H1 (cell line): ENCODE measurements around the gene APMAP. TPM values are rescaled to one million over a fixed set of nuclear protein-coding genes. Genes with fewer than 3 reads are reported as not detected.
A peak's percentile ranks its signal among the peaks of the same experiment; 100 is the strongest.

Experiments used
- CTCF ChIA-PET: fragments of 300-600 bp; sonication (Branson Sonifier 250); formaldehyde crosslinking; loops from one replicate; lab custom pipeline; 2021; ENCODE audit not compliant: partially characterized antibody; lab: Charles Lee
- POLR2A ChIA-PET: fragments of 300-600 bp; sonication (Branson Sonifier 250); formaldehyde crosslinking; loops from one replicate; lab custom pipeline; 2021; ENCODE audit warnings: inconsistent platforms; ENCODE audit not compliant: partially characterized antibody; lab: Charles Lee
- DNase-seq, 2 experiments: peaks; one replicate each; pipeline versions ENCODE4 v3.0.0 to v3.0.0-alpha.2; 2010 to 2022; ENCODE audit warnings: low spot score in 2 of 2, low read depth in 1 of 2, mixed read lengths in 1 of 2
- FAIRE-seq: peaks from 2 replicates; lab custom pipeline; 2011; peaks lifted over from hg19 to GRCh38; lab: Jason Lieb, UNC
- H2AFZ ChIP-seq: 2 replicates; pipeline ENCODE4 v1.8.1; 2012; ENCODE audit warnings: low read length, inconsistent platforms
- H2AK5ac ChIP-seq: 2 replicates; pipeline ENCODE4 v1.6.1; 2013; ENCODE audit warnings: low read depth, low read length
- H2BK120ac ChIP-seq: replicated peaks from 2 replicates; pipeline ENCODE3; 2013; ENCODE audit warnings: low read depth, low read length, inconsistent platforms
- H2BK12ac ChIP-seq: 2 replicates; pipeline ENCODE4 v1.6.1; 2013; ENCODE audit warnings: low read depth, low read length
- H2BK15ac ChIP-seq: 2 replicates; pipeline ENCODE4 v1.6.1; 2013; ENCODE audit warnings: low read length
- H2BK20ac ChIP-seq: 2 replicates; pipeline ENCODE4 v1.6.1; 2013; ENCODE audit warnings: low read length
- H2BK5ac ChIP-seq: 2 replicates; pipeline ENCODE4 v1.6.1; 2013; ENCODE audit warnings: low read depth, low read length
- H3K14ac ChIP-seq: 2 replicates; pipeline ENCODE4 v1.6.1; 2013; ENCODE audit warnings: inconsistent platforms; ENCODE audit not compliant: insufficient read length
- H3K18ac ChIP-seq: 2 replicates; pipeline ENCODE4 v1.6.1; 2013; ENCODE audit warnings: low read length; ENCODE audit errors: extremely low read depth
- H3K23ac ChIP-seq: 2 replicates; pipeline ENCODE4 v1.6.1; 2013; ENCODE audit warnings: inconsistent platforms; ENCODE audit not compliant: insufficient read length
- H3K23me2 ChIP-seq: 2 replicates; pipeline ENCODE4 v1.6.1; 2013; ENCODE audit warnings: low read depth, low read length
- H3K27ac ChIP-seq: 2 replicates; pipeline ENCODE4 v1.6.1; 2011; ENCODE audit warnings: low read depth, low read length, inconsistent platforms
- H3K27me3 ChIP-seq, 4 experiments: replicated peaks in 1 of 4; 1 replicate in 1 of 4; 2 replicates in 3 of 4; pipeline versions ENCODE4 v1.6.1 to v1.8.1; 2011 to 2013; ENCODE audit warnings: low read length in 3 of 4, mild to moderate bottlenecking in 3 of 4, inconsistent platforms in 2 of 4, mixed read lengths in 2 of 4, moderate library complexity in 1 of 4; ENCODE audit not compliant: control insufficient read depth in 3 of 4, insufficient read depth in 3 of 4; ENCODE audit errors: extremely low read depth in 1 of 4
- H3K36me3 ChIP-seq, 4 experiments: 2 replicates each; pipeline versions ENCODE4 v1.6.1 to v1.8.1; 2011 to 2013; ENCODE audit warnings: mild to moderate bottlenecking in 4 of 4, low read length in 3 of 4, moderate library complexity in 2 of 4, control low read depth in 1 of 4, inconsistent platforms in 1 of 4; ENCODE audit not compliant: insufficient read depth in 4 of 4, control insufficient read depth in 2 of 4
- H3K4ac ChIP-seq: replicated peaks from 2 replicates; pipeline ENCODE3; 2013; ENCODE audit warnings: low read length, low read depth, mixed read lengths, inconsistent platforms; ENCODE audit not compliant: insufficient read length
- H3K4me1 ChIP-seq, 4 experiments: replicated peaks in 1 of 4; 1 replicate in 1 of 4; 2 replicates in 3 of 4; pipeline versions ENCODE4 v1.6.1 to v1.8.1; 2011 to 2013; ENCODE audit warnings: low read length in 3 of 4, inconsistent platforms in 2 of 4, mixed read lengths in 1 of 4; ENCODE audit not compliant: insufficient read depth in 4 of 4, control insufficient read depth in 3 of 4
- H3K4me2 ChIP-seq, 2 experiments: 2 replicates each; pipeline versions ENCODE4 v1.6.1 to v1.8.1; 2011 to 2013; ENCODE audit warnings: low read depth in 2 of 2, low read length in 2 of 2, control low read depth in 1 of 2, inconsistent platforms in 1 of 2, mild to moderate bottlenecking in 1 of 2; ENCODE audit not compliant: insufficient read depth in 1 of 2
- H3K4me3 ChIP-seq, 4 experiments: fragments of 200-600, 300-600 bp in 1 of 4; sonication (generic), shearing (Covaris generic), sonication (Bioruptor Twin) in 1 of 4; 2 replicates each; pipeline versions ENCODE4 v1.5.1 to v1.8.1; 2011 to 2016; ENCODE audit warnings: low read length in 4 of 4, low read depth in 3 of 4, control low read depth in 2 of 4, inconsistent platforms in 2 of 4, mild to moderate bottlenecking in 2 of 4, mixed read lengths in 1 of 4, moderate library complexity in 1 of 4; ENCODE audit not compliant: insufficient read depth in 2 of 4; ENCODE audit errors: extremely low read depth in 1 of 4
- H3K56ac ChIP-seq: replicated peaks from 2 replicates; pipeline ENCODE3; 2013; ENCODE audit warnings: low read depth, mild to moderate bottlenecking, mixed read lengths, low read length, inconsistent platforms; ENCODE audit not compliant: insufficient read length
- H3K79me1 ChIP-seq: 2 replicates; pipeline ENCODE4 v1.6.1; 2013; ENCODE audit warnings: low read depth, low read length, control low read depth
- H3K79me2 ChIP-seq, 2 experiments: 2 replicates each; pipeline versions ENCODE4 v1.6.1 to v1.8.1; 2012 to 2013; ENCODE audit warnings: low read length in 2 of 2, mild to moderate bottlenecking in 2 of 2, inconsistent platforms in 1 of 2; ENCODE audit not compliant: insufficient read depth in 2 of 2, control insufficient read depth in 1 of 2
- H3K9ac ChIP-seq, 4 experiments: replicated peaks in 1 of 4; 1 replicate in 1 of 4; 2 replicates in 3 of 4; pipeline versions ENCODE4 v1.6.1 to v1.8.1; 2011 to 2013; ENCODE audit warnings: low read depth in 3 of 4, low read length in 3 of 4, control low read depth in 2 of 4, mild to moderate bottlenecking in 2 of 4, moderate library complexity in 2 of 4, inconsistent platforms in 1 of 4; ENCODE audit errors: extremely low read depth in 1 of 4
- H3K9me3 ChIP-seq, 2 experiments: 2 replicates each; pipeline versions ENCODE4 v1.6.1 to v1.8.1; 2012 to 2013; ENCODE audit warnings: mild to moderate bottlenecking in 2 of 2, moderate library complexity in 2 of 2, control low read depth in 1 of 2, inconsistent platforms in 1 of 2, low read depth in 1 of 2, low read length in 1 of 2, mixed read lengths in 1 of 2; ENCODE audit not compliant: insufficient read depth in 2 of 2
- H4K20me1 ChIP-seq, 2 experiments: replicated peaks in 1 of 2; 2 replicates each; pipeline versions ENCODE3 to v1.8.1; 2011 to 2013; ENCODE audit warnings: inconsistent platforms in 2 of 2, low read length in 2 of 2, mild to moderate bottlenecking in 1 of 2; ENCODE audit not compliant: insufficient read depth in 2 of 2, control insufficient read depth in 1 of 2
- H4K5ac ChIP-seq: 2 replicates; pipeline ENCODE4 v1.6.1; 2013; ENCODE audit warnings: low read length, low read depth, mixed read lengths, inconsistent platforms; ENCODE audit not compliant: insufficient read length
- H4K8ac ChIP-seq: 2 replicates; pipeline ENCODE4 v1.8.0; 2013; ENCODE audit warnings: mild to moderate bottlenecking, moderate library complexity, low read length, inconsistent platforms; ENCODE audit not compliant: insufficient read depth; ENCODE audit errors: extremely low read depth
- H4K91ac ChIP-seq: replicated peaks from 2 replicates; pipeline ENCODE3; 2013; ENCODE audit warnings: low read length, mixed read lengths, inconsistent platforms; ENCODE audit not compliant: insufficient read length
- CHD1 ChIP-seq: IDR thresholded peaks from 2 replicates; pipeline ENCODE4 v1.6.1; 2012; ENCODE audit warnings: low read depth, low read length, improper control_type of control experiment
- JUND ChIP-seq: IDR thresholded peaks from 2 replicates; pipeline ENCODE4 v1.6.1; 2011; ENCODE audit warnings: mild to moderate bottlenecking, improper control_type of control experiment, low read length
- KDM4A ChIP-seq: IDR thresholded peaks from one replicate; pipeline ENCODE4 v1.7.1; 2012; ENCODE audit warnings: low read depth, mild to moderate bottlenecking, moderate library complexity, low read length, inconsistent platforms; ENCODE audit not compliant: severe bottlenecking
- RNF2 ChIP-seq: fragments of 200-900, 300-1000 bp; sonication (generic); IDR thresholded peaks from 2 replicates; pipeline ENCODE4 v1.7.1; 2016; ENCODE audit warnings: borderline replicate concordance, low read depth, mild to moderate bottlenecking, antibody characterized with exemption, low read length; ENCODE audit not compliant: poor library complexity, severe bottlenecking; ENCODE audit errors: missing control alignments
- RXRA ChIP-seq: IDR thresholded peaks from 2 replicates; pipeline ENCODE4 v1.6.1; 2011; ENCODE audit warnings: low read depth, mild to moderate bottlenecking, low read length, moderate library complexity; ENCODE audit not compliant: insufficient read depth
- SP1 ChIP-seq: IDR thresholded peaks from 2 replicates; pipeline ENCODE4 v1.6.1; 2011; ENCODE audit warnings: low read depth, low read length
- TEAD4 ChIP-seq: IDR thresholded peaks from 2 replicates; pipeline ENCODE4 v1.6.1; 2012; ENCODE audit warnings: low read depth, low read length, inconsistent platforms, mixed read lengths
- WGBS, 2 experiments: shearing (Covaris generic) in 1 of 2; methylation state at CpG; one replicate each; pipeline versions ENCODE4 v1.1.6 to v1.1.7; 2013 to 2015; ENCODE audit warnings: low lambda C conversion rate in 2 of 2, mixed read lengths in 2 of 2, inconsistent platforms in 1 of 2, low coverage in 1 of 2, missing lambda C conversion rate in 1 of 2; ENCODE audit not compliant: insufficient replicate concordance in 2 of 2, insufficient coverage in 1 of 2, insufficient read length in 1 of 2; ENCODE audit errors: extremely low coverage in 1 of 2, missing lambda C conversion rate in 1 of 2; 5-methylcytosine and 5-hydroxymethylcytosine counted together
- polyA plus RNA-seq, 7 experiments: library from polyadenylated mRNA; depleted of rRNA in 3 of 7; stranded (reverse) in 5 of 7; unstranded in 2 of 7; fragments of >200 nt in 5 of 7; fragments of 200-250 nt in 2 of 7; gene quantifications; 1 replicate in 5 of 7; 2 replicates in 1 of 7; 4 replicates in 1 of 7; pipeline versions ENCODE4 v1.2.1 to v1.2.3, GENCODE V29; 2011 to 2013; ENCODE audit warnings: missing spikeins in 2 of 7, mixed read lengths in 2 of 7
- total RNA-seq: library from RNA; stranded (reverse); fragmentation: NEBNext Ultra II Directional; extraction: Animal tissue kit (Norgen Biotek cat#: 25700); gene quantifications from 2 replicates; pipeline ENCODE4 v1.2.1, GENCODE V29; 2021
- TF ChIP-seq, protein P1 (sequence below): IDR thresholded peaks from 2 replicates; pipeline ENCODE4 v1.6.1; 2011; ENCODE audit warnings: low read length, improper control_type of control experiment

Gene APMAP
- total and polyA plus RNA-seq, 2 of the 8 experiments (the other 6 are each of a cell fraction or from before 2014, with no cell fraction given) = 31.3 to 66.0 TPM

DNA sequence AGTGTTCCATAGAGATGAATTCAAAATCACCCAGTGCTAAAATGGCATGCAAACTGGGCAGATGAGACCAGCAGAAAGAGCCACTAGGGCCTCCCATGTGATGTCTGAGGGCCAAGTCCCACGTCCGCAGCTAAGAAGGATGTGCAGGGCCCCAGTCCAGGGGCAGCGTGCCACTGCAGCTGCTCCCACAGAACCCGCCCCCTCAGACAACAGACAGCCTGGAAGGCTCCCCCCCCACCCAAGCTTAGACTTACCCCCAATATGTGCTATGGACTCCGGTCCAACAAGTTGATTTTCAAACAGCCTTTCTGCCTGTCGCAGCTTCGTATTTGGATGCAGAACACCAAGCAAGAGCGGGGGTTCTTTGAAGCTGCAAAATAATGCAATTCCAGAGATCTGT is 14.0 kb downstream of the APMAP start:
- no peak overlapping the region for H2BK120ac ChIP-seq
- H4K8ac ChIP-seq = no peak overlapping the region
- no peak overlapping the region for H3K4me2 ChIP-seq
- H3K56ac ChIP-seq = no peak overlapping the region
- ChIA-PET POLR2A (no interaction called here), CTCF (no interaction called here)
- FAIRE-seq = no peak
- no peak overlapping the region for H3K18ac ChIP-seq
- H2BK12ac ChIP-seq = no peak overlapping the region
- H3K79me1 ChIP-seq = peaks cover 2% of the 10 kb centered on the region; the same call in 1 of the 2 replicates
- peaks cover 0 to 6% of the 10 kb centered on the region in 2 experiments; a peak in 1 of 4 replicates for H3K79me2 ChIP-seq
- TF ChIP-seq CHD1 (no peak), RXRA (no peak), JUND (no peak), RNF2 (no peak), KDM4A (no peak), SP1 (no peak), TEAD4 (no peak)
- TF ChIP-seq, protein P1, sequence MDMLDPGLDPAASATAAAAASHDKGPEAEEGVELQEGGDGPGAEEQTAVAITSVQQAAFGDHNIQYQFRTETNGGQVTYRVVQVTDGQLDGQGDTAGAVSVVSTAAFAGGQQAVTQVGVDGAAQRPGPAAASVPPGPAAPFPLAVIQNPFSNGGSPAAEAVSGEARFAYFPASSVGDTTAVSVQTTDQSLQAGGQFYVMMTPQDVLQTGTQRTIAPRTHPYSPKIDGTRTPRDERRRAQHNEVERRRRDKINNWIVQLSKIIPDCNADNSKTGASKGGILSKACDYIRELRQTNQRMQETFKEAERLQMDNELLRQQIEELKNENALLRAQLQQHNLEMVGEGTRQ = no peak
- H4K5ac ChIP-seq = no peak overlapping the region
- no peak overlapping the region for H3K14ac ChIP-seq
- WGBS, 2 experiments = 90% methylated on average over 8 of the region's 8 CpGs; no CpG with 5 or more reads in 1 of the 2 experiments
- H3K9ac ChIP-seq = no peak overlapping the region
- H2BK5ac ChIP-seq = no peak overlapping the region
- H2BK15ac ChIP-seq = no peak overlapping the region
- no peak overlapping the region for H4K91ac ChIP-seq
- H3K4me3 ChIP-seq = no peak overlapping the region
- no peaks in the 10 kb centered on the region for H3K4me1 ChIP-seq
- H2AFZ ChIP-seq = no peak overlapping the region
- H3K9me3 ChIP-seq = peaks cover 8 to 9% of the 10 kb centered on the region in 2 experiments; a peak in 3 of 4 replicates
- no peaks in the 10 kb centered on the region for H3K23me2 ChIP-seq
- H2BK20ac ChIP-seq = no peak overlapping the region
- peaks cover 0 to 25% (median 10%) of the 10 kb centered on the region in 4 experiments; a peak in 6 of 8 replicates for H3K36me3 ChIP-seq
- no peaks in the 10 kb centered on the region for H3K27me3 ChIP-seq
- H3K27ac ChIP-seq = no peak overlapping the region
- peak in 1 of 2 experiments; percentile 2 for DNase-seq
- no peak overlapping the region for H2AK5ac ChIP-seq
- no peak overlapping the region for H3K23ac ChIP-seq
- no peak overlapping the region for H3K4ac ChIP-seq
- H4K20me1 ChIP-seq = no peaks in the 10 kb centered on the region
